HepG2 (cell line): Measurements from ENCODE around the gene GRB10. TPM values are rescaled to one million over a fixed set of nuclear protein-coding genes. Genes with fewer than 3 reads are reported as not detected.

ENCODE experiments used
- GABPB1 ChIP-seq: IDR thresholded peaks from 2 replicates; pipeline ENCODE4 v1.6.1; 2016; ENCODE audit warnings: mild to moderate bottlenecking, missing genetic modification reagents, moderate library complexity, missing compliant biosample characterization
- HDAC1 ChIP-seq: sonication (generic); formaldehyde crosslinking; IDR thresholded peaks from 2 replicates; pipeline ENCODE4 v1.5.1; 2020; ENCODE audit warnings: mild to moderate bottlenecking, missing genetic modification reagents
- HNF1A ChIP-seq, 2 experiments: sonication (generic) in 1 of 2; formaldehyde crosslinking in 1 of 2; IDR thresholded peaks; 2 replicates each; pipeline versions ENCODE4 v1.4.0 to v1.6.1; 2016 to 2020; ENCODE audit warnings: borderline replicate concordance in 1 of 2, low read depth in 1 of 2, mild to moderate bottlenecking in 1 of 2, missing genetic modification reagents in 1 of 2
- NR2F6 ChIP-seq, 2 experiments: IDR thresholded peaks; 2 replicates each; pipeline ENCODE4 v1.6.1; 2016; ENCODE audit warnings: antibody characterized with exemption in 1 of 2, mild to moderate bottlenecking in 1 of 2
- RAD51 ChIP-seq: fragments of 450-650 bp; IDR thresholded peaks from 2 replicates; pipeline ENCODE4 v1.6.1; 2016; ENCODE audit warnings: borderline replicate concordance
- REPIN1 ChIP-seq: sonication (generic); formaldehyde crosslinking; IDR thresholded peaks from 2 replicates; pipeline ENCODE4 v1.8.0; 2022; ENCODE audit warnings: missing genetic modification reagents, low read depth, mild to moderate bottlenecking, borderline replicate concordance
- SAP130 ChIP-seq: IDR thresholded peaks from 2 replicates; pipeline ENCODE4 v1.6.1; 2016; ENCODE audit warnings: low read depth
- TFDP2 ChIP-seq: sonication (generic); formaldehyde crosslinking; IDR thresholded peaks from 2 replicates; pipeline ENCODE4 v1.4.0; 2020; ENCODE audit warnings: missing genetic modification reagents
- USF2 ChIP-seq, 2 experiments: sonication (generic) in 1 of 2; formaldehyde crosslinking in 1 of 2; IDR thresholded peaks; 2 replicates each; pipeline versions ENCODE4 v1.5.1 to v1.6.1; 2011 to 2020; ENCODE audit warnings: borderline replicate concordance in 1 of 2, low read depth in 1 of 2, low read length in 1 of 2, mild to moderate bottlenecking in 1 of 2, missing genetic modification reagents in 1 of 2, moderate library complexity in 1 of 2
- ZNF121 ChIP-seq: sonication (generic); formaldehyde crosslinking; IDR thresholded peaks from 2 replicates; pipeline ENCODE4 v1.5.0; 2020; ENCODE audit warnings: mild to moderate bottlenecking, missing genetic modification reagents
- ZNF687 ChIP-seq: sonication (generic); formaldehyde crosslinking; IDR thresholded peaks from 2 replicates; pipeline ENCODE4 v1.5.1; 2020; ENCODE audit warnings: mild to moderate bottlenecking, missing genetic modification reagents, moderate library complexity
- polyA plus RNA-seq, 8 experiments: library from polyadenylated mRNA; depleted of rRNA in 3 of 8; stranded (reverse) in 7 of 8; unstranded in 1 of 8; fragments of >200 nt; fragmentation: Illumina TruSeq in 4 of 8; extraction: Trizol in 4 of 8; gene quantifications; 2 replicates each; pipeline versions ENCODE4 v1.2.1 to v1.2.3, GENCODE V29; 2011 to 2016; ENCODE audit warnings: low read depth in 4 of 8, missing spikeins in 1 of 8, mixed read lengths in 1 of 8; ENCODE audit not compliant: insufficient read depth in 1 of 8
- total RNA-seq, 5 experiments: library from RNA; depleted of rRNA; stranded (reverse); fragments of >200 nt; fragmentation: Illumina TruSeq; extraction: Trizol; gene quantifications; 2 replicates each; pipeline ENCODE4 v1.2.3, GENCODE V29; 2016; ENCODE audit warnings: low read depth in 1 of 5

Gene GRB10
- total and polyA plus RNA-seq, 2 of the 13 experiments (the other 11 are each of a cell fraction or from before 2014, with no cell fraction given): 4.0 to 6.8 TPM

- no peak for TF ChIP-seq NR2F6 (IDR thresholded peaks at IDR 0.05)
- peak; percentile 65; the same call in 1 of the 2 replicates for TF ChIP-seq NR2F6 (CRISPR knock-in tag; IDR thresholded peaks at IDR 0.05)
- no peak for TF ChIP-seq HNF1A (IDR thresholded peaks at IDR 0.05; ENCODE audit: low read depth)
- TF ChIP-seq HNF1A (CRISPR knock-in tag; IDR thresholded peaks at IDR 0.05; ENCODE audit: borderline replicate concordance): no peak; the same call in 1 of the 2 replicates
- TF ChIP-seq ZNF121 (CRISPR knock-in tag): peak; percentile 86
- peak; percentile 69 for TF ChIP-seq HDAC1 (CRISPR knock-in tag)
- TF ChIP-seq RAD51: no peak
- TF ChIP-seq TFDP2 (CRISPR knock-in tag): 0 out of 2 replicates have a peak, but pooled peaks have one; percentile 21
- TF ChIP-seq USF2 (IDR thresholded peaks at IDR 0.05; ENCODE audit: low read depth, low read length): no peak
- peak; percentile 54; the same call in 1 of the 2 replicates for TF ChIP-seq USF2 (CRISPR knock-in tag; IDR thresholded peaks at IDR 0.05; ENCODE audit: borderline replicate concordance)
- peak; percentile 83 for TF ChIP-seq ZNF687 (CRISPR knock-in tag)
- TF ChIP-seq GABPB1 (CRISPR knock-in tag): peak; percentile 60
- TF ChIP-seq SAP130 (CRISPR knock-in tag): peak; percentile 55; the same call in 1 of the 2 replicates
- TF ChIP-seq REPIN1 (CRISPR knock-in tag): 0 out of 2 replicates have a peak, but pooled peaks have one; percentile 32
Observed at GRCh38 chr7:50594734-50595485, 187.8 kb downstream of the GRB10 start (continued).
